IMR-90 (cell line): ENCODE measurements around the gene NEK6. TPM values are rescaled to one million over a fixed set of nuclear protein-coding genes. Genes with fewer than 3 reads are reported as not detected.

Source experiments
- ATAC-seq: fragments of 200-7000 bp; cut with Tn5 transposase; 2 replicates; pipeline ENCODE4 v1.9.1; 2020; ENCODE audit warnings: low read depth, mild to moderate bottlenecking, moderate library complexity
- BruUV-seq: library from RNA; stranded (reverse); fragments of 400-500 nt; replicated peaks from 2 replicates; lab custom pipeline; 2021; lab: Mats Ljungman, UMichigan
- CTCF ChIA-PET: fragments of 300-600 bp; formaldehyde crosslinking; extraction: SDS; loops from one replicate; lab custom pipeline; 2021; ENCODE audit warnings: antibody characterized with exemption; lab: Yijun Ruan, JAX
- POLR2A ChIA-PET: fragments of 300-600 bp; sonication (Branson Sonifier 250); formaldehyde crosslinking; loops from one replicate; lab custom pipeline; 2022; ENCODE audit warnings: antibody characterized with exemption; ENCODE audit not compliant: unreplicated experiment; lab: Charles Lee
- DNase-seq: peaks from one replicate; pipeline ENCODE4 v3.0.0; 2013
- H2AFZ ChIP-seq: replicated peaks from 2 replicates; pipeline ENCODE3; 2013; ENCODE audit warnings: low read length, mild to moderate bottlenecking; ENCODE audit not compliant: poor library complexity
- H2AK5ac ChIP-seq: 2 replicates; pipeline ENCODE4 v1.6.1; 2013; ENCODE audit warnings: low read depth, low read length, inconsistent platforms
- H2AK9ac ChIP-seq: replicated peaks from 2 replicates; pipeline ENCODE3; 2013; ENCODE audit warnings: mild to moderate bottlenecking, low read depth, low read length, moderate library complexity; ENCODE audit not compliant: poor library complexity
- H2BK120ac ChIP-seq: 2 replicates; pipeline ENCODE4 v1.6.1; 2013; ENCODE audit warnings: low read depth, low read length, inconsistent platforms
- H2BK15ac ChIP-seq: 3 replicates; pipeline ENCODE4 v1.6.1; 2013; ENCODE audit warnings: low read depth, low read length, inconsistent platforms
- H2BK20ac ChIP-seq: 2 replicates; pipeline ENCODE4 v1.6.1; 2013; ENCODE audit warnings: low read depth, mild to moderate bottlenecking, inconsistent platforms, low read length, moderate library complexity
- H2BK5ac ChIP-seq: 2 replicates; pipeline ENCODE4 v1.6.1; 2013; ENCODE audit warnings: mild to moderate bottlenecking, low read depth, low read length, inconsistent platforms; ENCODE audit not compliant: poor library complexity, severe bottlenecking
- H3K14ac ChIP-seq: replicated peaks from 2 replicates; pipeline ENCODE4 v1.6.1; 2013; ENCODE audit warnings: low read depth, low read length, inconsistent platforms
- H3K18ac ChIP-seq: 2 replicates; pipeline ENCODE4 v1.6.1; 2013; ENCODE audit warnings: low read depth, low read length, control low read depth
- H3K23ac ChIP-seq: 2 replicates; pipeline ENCODE4 v1.6.1; 2013; ENCODE audit warnings: low read depth, low read length, inconsistent platforms
- H3K27ac ChIP-seq: 2 replicates; pipeline ENCODE4 v1.5.1; 2013; ENCODE audit warnings: mild to moderate bottlenecking, control low read depth, low read length; ENCODE audit not compliant: insufficient read depth
- H3K27me3 ChIP-seq: 2 replicates; pipeline ENCODE4 v1.6.1; 2013; ENCODE audit warnings: low read length; ENCODE audit not compliant: control insufficient read depth, insufficient read depth
- H3K36me3 ChIP-seq: 2 replicates; pipeline ENCODE4 v1.6.1; 2013; ENCODE audit warnings: low read length, mixed read lengths; ENCODE audit not compliant: control insufficient read depth, insufficient read depth
- H3K4ac ChIP-seq: 2 replicates; pipeline ENCODE4 v1.6.1; 2013; ENCODE audit warnings: low read depth, low read length, inconsistent platforms
- H3K4me1 ChIP-seq: 2 replicates; pipeline ENCODE4 v1.6.1; 2013; ENCODE audit warnings: low read length, mixed read lengths; ENCODE audit not compliant: control insufficient read depth, insufficient read depth
- H3K4me2 ChIP-seq: 2 replicates; pipeline ENCODE4 v1.6.1; 2013; ENCODE audit warnings: low read depth, mild to moderate bottlenecking, control low read depth, low read length, moderate library complexity
- H3K4me3 ChIP-seq: 2 replicates; pipeline ENCODE4 v1.5.1; 2013; ENCODE audit warnings: low read depth, mild to moderate bottlenecking, control low read depth, low read length, moderate library complexity; ENCODE audit not compliant: insufficient read depth
- H3K56ac ChIP-seq: 2 replicates; pipeline ENCODE4 v1.6.1; 2013; ENCODE audit warnings: low read length, inconsistent platforms; ENCODE audit not compliant: insufficient read depth; ENCODE audit errors: extremely low read depth
- H3K79me1 ChIP-seq, 2 experiments: 2 replicates each; pipeline ENCODE4 v1.6.1; 2013; ENCODE audit warnings: low read length in 2 of 2, inconsistent platforms in 1 of 2, low read depth in 1 of 2
- H3K9ac ChIP-seq: 2 replicates; pipeline ENCODE4 v1.6.1; 2013; ENCODE audit warnings: low read depth, low read length, control low read depth
- H3K9me1 ChIP-seq: 2 replicates; pipeline ENCODE4 v1.6.1; 2013; ENCODE audit warnings: low read length, inconsistent platforms; ENCODE audit not compliant: insufficient read depth
- H3K9me3 ChIP-seq: 2 replicates; pipeline ENCODE4 v1.6.1; 2013; ENCODE audit warnings: low read length; ENCODE audit not compliant: control insufficient read depth, insufficient read depth
- H4K20me1 ChIP-seq: 2 replicates; pipeline ENCODE4 v1.6.1; 2013; ENCODE audit warnings: low read length, inconsistent platforms; ENCODE audit not compliant: insufficient read depth
- H4K5ac ChIP-seq: 2 replicates; pipeline ENCODE4 v1.6.1; 2013; ENCODE audit warnings: mild to moderate bottlenecking, low read depth, low read length, control low read depth
- H4K8ac ChIP-seq, 2 experiments: 2 replicates each; pipeline ENCODE4 v1.6.1; 2013; ENCODE audit warnings: low read depth in 2 of 2, low read length in 2 of 2, control low read depth in 1 of 2, inconsistent platforms in 1 of 2
- H4K91ac ChIP-seq: 2 replicates; pipeline ENCODE4 v1.6.1; 2013; ENCODE audit warnings: low read depth, low read length, inconsistent platforms; ENCODE audit not compliant: insufficient read depth
- BHLHE40 ChIP-seq: fragments of 150-350 bp; IDR thresholded peaks from 2 replicates; pipeline ENCODE4 v1.6.1; 2016; ENCODE audit warnings: mild to moderate bottlenecking, low read depth, low read length
- CEBPB ChIP-seq: IDR thresholded peaks from 2 replicates; pipeline ENCODE4 v1.6.1; 2012; ENCODE audit warnings: low read depth, low read length, improper control_type of control experiment
- NFE2L2 ChIP-seq: fragments of 150-350 bp; IDR thresholded peaks from 2 replicates; pipeline ENCODE4 v1.6.1; 2016; ENCODE audit warnings: low read depth, mild to moderate bottlenecking, low read length
- WGBS, 2 experiments: methylation state at CpG; one replicate each; pipeline versions ENCODE4 v1.1.5 to v1.1.7; 2013; ENCODE audit warnings: missing lambda C conversion rate in 2 of 2; ENCODE audit not compliant: insufficient read length in 1 of 2; ENCODE audit errors: extremely low coverage in 2 of 2; 5-methylcytosine and 5-hydroxymethylcytosine counted together
- dilution Hi-C: fragments of 300-500 bp; cut with HindIII; formaldehyde crosslinking; loops from one replicate; pipeline ENCODE4 v1.14.3; 2018; ENCODE audit warnings: low sequenced_read_pairs; ENCODE audit not compliant: unreplicated experiment
- in situ Hi-C: fragments of 300-500 bp; cut with MboI; formaldehyde crosslinking; loops from 3 replicates; pipeline ENCODE4 v1.14.3; 2019; ENCODE audit warnings: low sequenced_read_pairs, inconsistent platforms, mixed read lengths
- intact Hi-C: fragments of 100-400 bp; cut with micrococcal nuclease; formaldehyde crosslinking; loops from 2 replicates; pipeline ENCODE4 v1.10.0; 2022
- polyA plus RNA-seq, 3 experiments: library from polyadenylated mRNA; depleted of rRNA; stranded (reverse); fragments of >200 nt; gene quantifications; 2 replicates each; pipeline ENCODE4 v1.2.3, GENCODE V29; 2012; ENCODE audit warnings: low replicate concordance in 1 of 3
- total RNA-seq: library from RNA; depleted of rRNA; stranded (reverse); fragments of >200 nt; gene quantifications from 2 replicates; pipeline ENCODE4 v1.2.3, GENCODE V29; 2012

The NEK6 gene
- total and polyA plus RNA-seq, 2 of the 4 experiments (the other 2 are of a cell fraction), result 79.9 to 112 TPM

DNA sequence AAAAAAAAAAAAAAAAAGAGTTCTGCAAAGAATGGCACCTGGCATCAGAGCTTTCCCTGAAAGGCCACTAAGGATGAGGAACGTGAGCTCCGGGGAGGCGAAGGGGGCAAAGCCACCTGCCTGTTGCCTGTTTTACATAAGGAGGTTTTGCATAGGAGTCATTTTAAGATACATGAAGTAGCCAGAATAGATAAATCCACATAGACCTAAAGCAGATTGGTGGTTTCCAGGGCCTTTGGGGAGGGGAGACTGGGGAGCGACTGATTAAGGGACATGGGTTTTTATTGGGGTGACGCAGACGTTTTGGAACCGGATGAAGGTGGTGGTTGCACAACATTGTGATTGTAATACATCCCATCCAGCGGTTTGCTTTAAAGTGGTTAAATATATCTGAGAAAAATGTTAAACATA, 7.1 kb downstream of the NEK6 start:
- Histone ChIP-seq H2AK5ac (no peak overlapping the region), H2AK9ac (no peak overlapping the region), H2BK15ac (no peak overlapping the region), H4K8ac (no peak overlapping the region), H3K36me3 (peaks cover 27% of the 10 kb centered on the region), H2AFZ (no peak overlapping the region), H3K23ac (no peak overlapping the region), H3K4ac (no peak overlapping the region), H3K27me3 (no peaks in the 10 kb centered on the region), H3K9ac (no peak overlapping the region), H2BK5ac (peak overlapping the region; percentile 23), H3K9me1 (peaks cover 63% of the 10 kb centered on the region), H3K14ac (no peak overlapping the region), H3K4me2 (no peak overlapping the region), H3K79me1 (peaks cover 0 to 81% of the 10 kb centered on the region in 2 experiments; a peak in 3 of 4 replicates), H4K20me1 (peaks cover 92% of the 10 kb centered on the region), H4K91ac (no peak overlapping the region), H4K5ac (no peak overlapping the region), H3K56ac (no peak overlapping the region), H3K9me3 (no peaks in the 10 kb centered on the region), H3K18ac (no peak overlapping the region), H3K27ac (peak overlapping the region; percentile 16; the same call in 1 of the 2 replicates), H3K4me3 (no peak overlapping the region), H2BK20ac (no peak overlapping the region; the same call in 1 of the 2 replicates), H3K4me1 (peaks cover 73% of the 10 kb centered on the region), H2BK120ac (no peak overlapping the region)
- intact Hi-C loops, result loop anchor here (5.0 kb wide), 1 partner anchor 327 kb away; no protein-coding TSS in a partner anchor
- in situ Hi-C loops, result no loop called here
- ChIA-PET CTCF (interaction anchor here (0.6 kb wide), 1 partner anchor 651 kb away, joined by 3 read pairs; no protein-coding TSS in a partner anchor), POLR2A (no interaction called here)
- ATAC-seq, result no peak
- dilution Hi-C loops, result no loop called here
- TF ChIP-seq BHLHE40, result 0 out of 2 replicates have a peak, but pooled peaks have one; percentile 7
- TF ChIP-seq NFE2L2, result no peak
- TF ChIP-seq CEBPB, result peak; percentile 87
- no TSS peak for BruUV-seq
- DNase-seq, result peak; percentile 62
- WGBS, 2 experiments, result 55% methylated on average over 3 of the region's 8 CpGs; no CpG with 5 or more reads in 1 of the 2 experiments
